Lower leg skin (tissue), 3 donors: Measurements from ENCODE around the gene GART.

Experiments
- CTCF ChIP-seq, 3 donors: fragments of 450-650 bp; IDR thresholded peaks; one replicate each; pipeline ENCODE4 v1.5.1; 2016; ENCODE audit warnings: antibody characterized with exemption in 3 of 3, mild to moderate bottlenecking in 3 of 3, moderate library complexity in 2 of 3
- POLR2A ChIP-seq, 2 donors: fragments of 450-650 bp; IDR thresholded peaks; one replicate each; pipeline ENCODE4 v1.6.1; 2016 to 2017; ENCODE audit warnings: antibody characterized with exemption in 2 of 2, mild to moderate bottlenecking in 1 of 2, moderate library complexity in 1 of 2

GRCh38 chr21:33458861-33459260 lies 83.1 kb downstream of the GART start:
- no peak for TF ChIP-seq CTCF (IDR thresholded peaks at IDR 0.05)
- no peak for TF ChIP-seq POLR2A (IDR thresholded peaks at IDR 0.05)
